GM18517 (cell line): ENCODE results near the gene HDAC4.

Source experiments
- ATAC-seq: cut with Tn5 transposase; IDR thresholded peaks from one replicate; pipeline ENCODE4 v1.9.1; 2021; ENCODE audit warnings: mild to moderate bottlenecking, moderate library complexity; ENCODE audit not compliant: unreplicated experiment

HDAC4 gene

GRCh38 chr2:239008677-239009588, 391.9 kb downstream of the HDAC4 start:
- ATAC-seq, result no peak

- no peak for ATAC-seq
These were observed 392.8 kb downstream of the HDAC4 start for GRCh38 chr2:239008004-239008403.

- no peak for ATAC-seq
These were observed 394.1 kb downstream of the HDAC4 start for GRCh38 chr2:239006622-239007285.

GRCh38 chr2:239005586-239005985, 395.2 kb downstream of the HDAC4 start:
- ATAC-seq, result no peak

- ATAC-seq, result no peak
These were observed 396.4 kb downstream of the HDAC4 start for GRCh38 chr2:239004274-239005015.

GRCh38 chr2:239003624-239004273, 397.1 kb downstream of the HDAC4 start:
- no peak for ATAC-seq

- ATAC-seq, result no peak
These were observed 397.7 kb downstream of the HDAC4 start for GRCh38 chr2:239002954-239003623.

- no peak for ATAC-seq
These were observed 398.2 kb downstream of the HDAC4 start for GRCh38 chr2:239002591-239002953.

- no peak for ATAC-seq
These were observed 399.0 kb downstream of the HDAC4 start for GRCh38 chr2:239001794-239002193.

GRCh38 chr2:239000500-239001073, 400.2 kb downstream of the HDAC4 start:
- no peak for ATAC-seq

GRCh38 chr2:239000089-239000488, 400.7 kb downstream of the HDAC4 start:
- ATAC-seq, result no peak

- no peak for ATAC-seq
These were observed 401.5 kb downstream of the HDAC4 start for GRCh38 chr2:238999291-238999741.

GRCh38 chr2:238998801-238999200, 402.0 kb downstream of the HDAC4 start:
- ATAC-seq, result no peak
